Nephron progenitor cell (in vitro differentiated cells): ENCODE measurements around the gene FAM200B.

Source experiments
- DNase-seq: peaks from one replicate; pipeline ENCODE4 v3.0.0; 2021
- H3K27ac Mint-ChIP-seq: 2 replicates; pipeline ENCODE4 v1.8.0; 2021; ENCODE audit warnings: mild to moderate bottlenecking, moderate library complexity, mixed read lengths
- H3K27me3 Mint-ChIP-seq: 2 replicates; pipeline ENCODE4 v1.8.0; 2021; ENCODE audit warnings: mild to moderate bottlenecking, low read depth, mixed read lengths; ENCODE audit not compliant: poor library complexity
- H3K36me3 Mint-ChIP-seq: 2 replicates; pipeline ENCODE4 v1.8.0; 2021; ENCODE audit warnings: low read depth, mixed read lengths
- H3K4me1 Mint-ChIP-seq: 2 replicates; pipeline ENCODE4 v1.8.0; 2021; ENCODE audit warnings: mixed read lengths
- H3K4me3 Mint-ChIP-seq: 2 replicates; pipeline ENCODE4 v1.8.0; 2021; ENCODE audit warnings: mild to moderate bottlenecking, moderate library complexity, mixed read lengths
- H3K9me3 Mint-ChIP-seq: 2 replicates; pipeline ENCODE4 v1.8.0; 2021; ENCODE audit warnings: mild to moderate bottlenecking, moderate library complexity, mixed read lengths
- CTCF ChIP-seq: fragments of 200-600 bp; sonication (generic); IDR thresholded peaks from 2 replicates; pipeline ENCODE4 v1.5.0; 2021; ENCODE audit warnings: antibody characterized with exemption

The FAM200B gene

DNA sequence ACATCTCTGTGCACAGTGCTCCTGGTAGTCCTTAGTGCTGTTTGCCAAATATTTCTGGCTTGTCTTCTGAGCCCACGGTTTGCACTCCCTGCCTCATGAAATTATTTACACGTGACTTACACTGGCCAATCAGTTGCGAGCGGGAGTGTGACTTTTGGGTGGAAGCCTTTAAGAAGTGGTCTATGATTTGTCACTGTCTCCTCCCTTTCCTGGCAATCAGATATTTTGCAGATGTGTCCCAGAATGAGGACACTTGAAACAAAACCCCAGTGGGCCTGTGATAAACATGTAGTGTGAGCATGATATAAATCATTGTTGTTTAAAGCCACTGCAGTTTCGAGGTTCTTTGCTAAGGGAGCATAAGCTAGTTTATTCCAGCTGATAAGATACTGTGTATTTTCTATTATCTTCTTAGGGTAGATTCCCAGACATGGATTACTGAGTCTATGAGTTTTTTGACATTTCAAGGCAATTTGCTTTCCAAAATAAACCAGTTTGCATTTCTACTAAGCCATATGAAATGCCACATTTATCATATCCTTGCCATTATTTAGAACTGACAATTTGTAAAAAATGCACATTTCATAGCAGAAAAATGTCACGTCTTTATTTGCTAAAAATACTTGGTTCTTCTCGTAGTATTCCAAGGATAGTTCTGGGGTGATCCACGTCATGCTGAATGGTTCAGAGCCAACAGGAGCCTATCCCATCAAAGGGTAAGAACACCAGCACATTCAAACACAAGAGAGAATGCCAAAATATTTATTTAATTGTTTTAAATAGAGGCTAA is 33.2 kb downstream of the FAM200B start:
- H3K9me3 Mint-ChIP-seq, result no peaks in the 10 kb centered on the region
- peaks cover 5% of the 10 kb centered on the region for H3K27me3 Mint-ChIP-seq
- H3K36me3 Mint-ChIP-seq, result no peaks in the 10 kb centered on the region
- peaks cover 17% of the 10 kb centered on the region for H3K4me1 Mint-ChIP-seq
- TF ChIP-seq CTCF, result no peak
- no peak overlapping the region for H3K4me3 Mint-ChIP-seq
- DNase-seq, result no peak
- H3K27ac Mint-ChIP-seq, result no peak overlapping the region

- H3K27me3 Mint-ChIP-seq, result peaks cover 5% of the 10 kb centered on the region
These were observed 34.5 kb downstream of the FAM200B start for GRCh38 chr4:15716115-15716514.

GRCh38 chr4:15717086-15717485 is 35.5 kb downstream of the FAM200B start:
- DNase-seq, result no peak
- Mint-ChIP-seq H3K4me1 (peaks cover 17% of the 10 kb centered on the region), H3K27ac (no peak overlapping the region), H3K36me3 (no peaks in the 10 kb centered on the region), H3K4me3 (no peak overlapping the region), H3K27me3 (peaks cover 5% of the 10 kb centered on the region), H3K9me3 (no peaks in the 10 kb centered on the region)
- TF ChIP-seq CTCF, result no peak

More at GRCh38 chr4:15716115-15716514, 34.5 kb downstream of the FAM200B start:
- H3K9me3 Mint-ChIP-seq, result no peaks in the 10 kb centered on the region
- peaks cover 17% of the 10 kb centered on the region for H3K4me1 Mint-ChIP-seq
- no peaks in the 10 kb centered on the region for H3K36me3 Mint-ChIP-seq
- H3K4me3 Mint-ChIP-seq, result no peak overlapping the region
- no peak for TF ChIP-seq CTCF
- H3K27ac Mint-ChIP-seq, result no peak overlapping the region
- no peak for DNase-seq

- peaks cover 5% of the 10 kb centered on the region for H3K27me3 Mint-ChIP-seq
- H3K4me3 Mint-ChIP-seq, result no peak overlapping the region
- H3K4me1 Mint-ChIP-seq, result peaks cover 17% of the 10 kb centered on the region
- H3K36me3 Mint-ChIP-seq, result no peaks in the 10 kb centered on the region
- H3K27ac Mint-ChIP-seq, result no peak overlapping the region
- no peak for DNase-seq
- TF ChIP-seq CTCF, result no peak
- no peaks in the 10 kb centered on the region for H3K9me3 Mint-ChIP-seq
These were observed 36.2 kb downstream of the FAM200B start for GRCh38 chr4:15717657-15718416.

GRCh38 chr4:15718465-15718864 is 36.8 kb downstream of the FAM200B start:
- no peak overlapping the region for H3K4me3 Mint-ChIP-seq
- H3K9me3 Mint-ChIP-seq, result no peaks in the 10 kb centered on the region
- H3K4me1 Mint-ChIP-seq, result peaks cover 17% of the 10 kb centered on the region
- H3K27me3 Mint-ChIP-seq, result peaks cover 5% of the 10 kb centered on the region
- H3K27ac Mint-ChIP-seq, result no peak overlapping the region
- no peaks in the 10 kb centered on the region for H3K36me3 Mint-ChIP-seq
- no peak for DNase-seq
- TF ChIP-seq CTCF, result no peak
